K562 (cell line): ENCODE measurements around the gene MAP2. TPM values are rescaled to one million over a fixed set of nuclear protein-coding genes. Genes with fewer than 3 reads are reported as not detected.

Experiments used
- ATAC-seq: fragments of 200-7000 bp; cut with Tn5 transposase; 3 replicates; pipeline ENCODE4 v1.9.1; 2020; ENCODE audit warnings: moderate library complexity
- BruUV-seq: library from RNA; stranded (reverse); fragments of 400-500 nt; replicated peaks from 2 replicates; lab custom pipeline; 2021; lab: Mats Ljungman, UMichigan
- CTCF ChIA-PET: fragments of 300-600 bp; formaldehyde crosslinking; extraction: SDS; loops from one replicate; lab custom pipeline; 2021; ENCODE audit warnings: low intra/inter-chr PET ratio; lab: Yijun Ruan, JAX
- POLR2A ChIA-PET: fragments of 300-600, 350-650 bp; sonication (Branson Sonifier 250); formaldehyde crosslinking; extraction: SDS; loops from one replicate; lab custom pipeline; 2021; ENCODE audit warnings: antibody characterized with exemption, inconsistent platforms; lab: Yijun Ruan, JAX
- DNase-seq, 4 experiments: peaks; one replicate each; pipeline versions ENCODE4 v3.0.0 to v3.0.0-alpha.2; 2011 to 2018; ENCODE audit warnings: low spot score in 3 of 4, mixed read lengths in 3 of 4; ENCODE audit errors: extremely low read depth in 1 of 4
- FAIRE-seq: peaks from 2 replicates; lab custom pipeline; 2011; peaks lifted over from hg19 to GRCh38; lab: Jason Lieb, UNC
- H2AFZ ChIP-seq: 2 replicates; pipeline ENCODE4 v1.6.0; 2011; ENCODE audit warnings: low read depth, low read length, control low read depth, inconsistent platforms
- H3K27ac ChIP-seq: fragments of 200-600 bp; 3 replicates; pipeline ENCODE4 v1.8.0; 2011; ENCODE audit warnings: low read depth, mild to moderate bottlenecking, control low read depth, inconsistent platforms, low read length, moderate library complexity, mixed read lengths; ENCODE audit errors: extremely low read depth
- H3K27me3 ChIP-seq, 2 experiments: fragments of 300-600 bp in 1 of 2; 2 replicates in 1 of 2; 3 replicates in 1 of 2; pipeline versions ENCODE4 v1.6.0 to v1.8.0; 2011; ENCODE audit warnings: inconsistent platforms in 2 of 2, low read length in 2 of 2, mild to moderate bottlenecking in 1 of 2, mixed read lengths in 1 of 2, moderate library complexity in 1 of 2; ENCODE audit not compliant: control insufficient read depth in 2 of 2, insufficient read depth in 2 of 2
- H3K36me3 ChIP-seq: fragments of 300-600 bp; 3 replicates; pipeline ENCODE4 v1.8.0; 2011; ENCODE audit warnings: mild to moderate bottlenecking, low read length, inconsistent platforms; ENCODE audit not compliant: control insufficient read depth, insufficient read depth
- H3K4me1 ChIP-seq, 2 experiments: fragments of 200-600 bp in 1 of 2; replicated peaks in 1 of 2; 2 replicates in 1 of 2; 3 replicates in 1 of 2; pipeline versions ENCODE4 v1.5.1 to v1.8.0; 2011; ENCODE audit warnings: inconsistent platforms in 2 of 2, low read length in 2 of 2, mild to moderate bottlenecking in 1 of 2, mixed read lengths in 1 of 2, moderate library complexity in 1 of 2; ENCODE audit not compliant: control insufficient read depth in 2 of 2, insufficient read depth in 2 of 2
- H3K4me2 ChIP-seq: 2 replicates; pipeline ENCODE4 v1.6.1; 2011; ENCODE audit warnings: low read length, control low read depth, inconsistent platforms, mixed read lengths; ENCODE audit not compliant: insufficient read depth
- H3K4me3 ChIP-seq: fragments of 200-600 bp; sonication (generic), shearing (Covaris generic); 2 replicates; pipeline ENCODE4 v1.5.1; 2016; ENCODE audit warnings: control low read depth, inconsistent platforms
- H3K79me2 ChIP-seq: fragments of 200-600 bp; 3 replicates; pipeline ENCODE4 v1.8.0; 2011; ENCODE audit warnings: low read length, inconsistent platforms; ENCODE audit not compliant: control insufficient read depth, insufficient read depth
- H3K9ac ChIP-seq, 2 experiments: 2 replicates each; pipeline versions ENCODE4 v1.6.0 to v1.6.1; 2011; ENCODE audit warnings: low read depth in 2 of 2, low read length in 2 of 2, control low read depth in 1 of 2, inconsistent platforms in 1 of 2, mild to moderate bottlenecking in 1 of 2, mixed read lengths in 1 of 2; ENCODE audit not compliant: insufficient read depth in 1 of 2
- H3K9me1 ChIP-seq: one replicate; pipeline ENCODE4 v1.6.0; 2011; ENCODE audit warnings: inconsistent platforms, mild to moderate bottlenecking, low read length, moderate library complexity; ENCODE audit not compliant: control insufficient read depth, insufficient read depth
- H3K9me3 ChIP-seq: replicated peaks from 2 replicates; pipeline ENCODE4 v1.5.1; 2011; ENCODE audit warnings: low read depth, low read length, inconsistent platforms; ENCODE audit not compliant: control insufficient read depth, insufficient read depth
- H4K20me1 ChIP-seq: replicated peaks from 2 replicates; pipeline ENCODE4 v1.6.1; 2011; ENCODE audit warnings: low read length, inconsistent platforms, mixed read lengths; ENCODE audit not compliant: control insufficient read depth, insufficient read depth
- ARID3A ChIP-seq: IDR thresholded peaks from 2 replicates; pipeline ENCODE4 v1.6.1; 2012; ENCODE audit warnings: low read depth, low read length, improper control_type of control experiment, borderline replicate concordance
- E2F6 ChIP-seq, 2 experiments: IDR thresholded peaks; 2 replicates each; pipeline ENCODE4 v1.6.1; 2011; ENCODE audit warnings: borderline replicate concordance in 1 of 2, control low read depth in 1 of 2, low read depth in 1 of 2, low read length in 1 of 2, mild to moderate bottlenecking in 1 of 2, mixed read lengths in 1 of 2, moderate library complexity in 1 of 2; ENCODE audit not compliant: insufficient read depth in 1 of 2, insufficient read length in 1 of 2, poor library complexity in 1 of 2, severe bottlenecking in 1 of 2; ENCODE audit errors: extremely low read depth in 1 of 2
- ELF1 ChIP-seq: fragments of 200-800 bp; sonication (Bioruptor generic); IDR thresholded peaks from 2 replicates; pipeline ENCODE4 v1.6.1; 2016; ENCODE audit warnings: missing genetic modification characterization, missing compliant biosample characterization
- ESRRA ChIP-seq: fragments of 450-650 bp; IDR thresholded peaks from 2 replicates; pipeline ENCODE4 v1.6.1; 2014; ENCODE audit warnings: low read depth, mild to moderate bottlenecking, moderate library complexity, borderline replicate concordance
- ETS1 ChIP-seq: conservative IDR thresholded peaks from 2 replicates; pipeline ENCODE4 v1.6.1; 2011; ENCODE audit warnings: low read depth, mild to moderate bottlenecking, low read length; ENCODE audit not compliant: control insufficient read depth
- MNT ChIP-seq, 2 experiments: fragments of 450-650 bp; conservative IDR thresholded peaks; 2 replicates each; pipeline ENCODE4 v1.6.1; 2017; ENCODE audit warnings: mild to moderate bottlenecking in 2 of 2, moderate library complexity in 2 of 2
- MTA1 ChIP-seq: fragments of 450-650 bp; IDR thresholded peaks from 2 replicates; pipeline ENCODE4 v1.6.1; 2017; ENCODE audit warnings: borderline replicate concordance
- SUPT5H ChIP-seq: fragments of 450-650 bp; IDR thresholded peaks from 2 replicates; pipeline ENCODE4 v1.6.1; 2016
- TBL1XR1 ChIP-seq, 2 experiments: IDR thresholded peaks; 2 replicates each; pipeline ENCODE4 v1.6.1; 2012; ENCODE audit warnings: improper control_type of control experiment in 2 of 2, low read length in 2 of 2, mild to moderate bottlenecking in 1 of 2
- ZNF217 ChIP-seq: sonication (generic); formaldehyde crosslinking; IDR thresholded peaks from 2 replicates; pipeline ENCODE4 v1.8.0; 2022; ENCODE audit warnings: mild to moderate bottlenecking, missing genetic modification reagents
- ZNF518B ChIP-seq: fragments of 250-450 bp; sonication (Bioruptor Pico); IDR thresholded peaks from 2 replicates; pipeline ENCODE4 v1.5.0; 2021; ENCODE audit warnings: mild to moderate bottlenecking, moderate library complexity
- WGBS: fragments of 100-300 bp; shearing (Covaris generic); methylation state at CpG from one replicate; pipeline ENCODE4 v1.1.6; 2016; ENCODE audit warnings: low coverage, mixed read lengths; ENCODE audit not compliant: insufficient coverage; ENCODE audit errors: missing lambda C conversion rate; 5-methylcytosine and 5-hydroxymethylcytosine counted together
- in situ Hi-C: fragments of 300-500 bp; cut with MboI; formaldehyde crosslinking; loops from 4 replicates; pipeline ENCODE4 v1.15.0; 2018; ENCODE audit warnings: inconsistent platforms, mixed read lengths
- intact Hi-C: fragments of 100-400 bp; cut with micrococcal nuclease; formaldehyde crosslinking; loops from 2 replicates; pipeline ENCODE4 v1.14.2; 2022
- polyA plus RNA-seq, 8 experiments: library from polyadenylated mRNA; depleted of rRNA in 4 of 8; stranded (reverse) in 5 of 8; unstranded in 3 of 8; fragments of >200 nt; fragmentation: Nextera tagmentation in 2 of 8; fragmentation: Illumina TruSeq in 1 of 8; extraction: Ambion mirVana in 2 of 8; extraction: Trizol in 1 of 8; gene quantifications; 2 replicates each; pipeline versions ENCODE4 v1.2.1 to v1.2.3, GENCODE V29; 2011 to 2014; ENCODE audit warnings: inconsistent platforms in 1 of 8, missing spikeins in 1 of 8
- total RNA-seq, 7 experiments: library from RNA; depleted of rRNA in 6 of 7; stranded (reverse); fragments of >200 nt in 6 of 7; fragmentation: Illumina TruSeq in 2 of 7; extraction: Trizol in 2 of 7; gene quantifications; 2 replicates each; pipeline versions ENCODE4 v1.2.1 to v1.2.3, GENCODE V29; 2011 to 2021; ENCODE audit warnings: low replicate concordance in 1 of 7

MAP2 gene
- total and polyA plus RNA-seq, 9 of the 15 experiments (the other 6 are each of a cell fraction or from before 2014, with no cell fraction given): 0.13 TPM; not detected in 8

GRCh38 chr2:209633911-209634310 lies 210.1 kb downstream of the MAP2 start:
- in situ Hi-C loops (no loop called here), intact Hi-C loops (no loop called here)
- peaks cover 2% of the 10 kb centered on the region; the same call in 1 of the 2 replicates for H3K9me3 ChIP-seq
- H2AFZ ChIP-seq: no peak overlapping the region
- no TSS peak for BruUV-seq
- WGBS: 0% methylated on average over 2 of the region's 2 CpGs
- H3K79me2 ChIP-seq: no peaks in the 10 kb centered on the region
- H3K9ac ChIP-seq: no peak overlapping the region
- no peaks in the 10 kb centered on the region for H3K9me1 ChIP-seq
- no peak overlapping the region for H3K4me2 ChIP-seq
- H3K4me1 ChIP-seq: no peaks in the 10 kb centered on the region
- no peaks in the 10 kb centered on the region for H3K27me3 ChIP-seq
- ATAC-seq (no peak), FAIRE-seq (no peak), DNase-seq (no peak)
- CTCF ChIA-PET: no interaction called here
- H3K4me3 ChIP-seq: no peak overlapping the region
- no peaks in the 10 kb centered on the region for H4K20me1 ChIP-seq
- POLR2A ChIA-PET: no interaction called here
- no peaks in the 10 kb centered on the region for H3K36me3 ChIP-seq
- no peak overlapping the region for H3K27ac ChIP-seq
- TF ChIP-seq ELF1: no peak
- TF ChIP-seq ZNF518B: no peak
- TF ChIP-seq MNT (conservative IDR thresholded peaks at IDR 0.05): no peak
- TF ChIP-seq ETS1: no peak
- no peak for TF ChIP-seq ZNF217 (CRISPR knock-in tag)
- TF ChIP-seq E2F6 (IDR thresholded peaks at IDR 0.05; ENCODE audit: borderline replicate concordance in 1 of 2, extremely low read depth in 1 of 2, insufficient read depth in 1 of 2, insufficient read length in 1 of 2, low read depth in 1 of 2, low read length in 1 of 2, poor library complexity in 1 of 2, severe bottlenecking in 1 of 2): no peak
- no peak for TF ChIP-seq SUPT5H
- TF ChIP-seq MTA1: no peak
- no peak for TF ChIP-seq TBL1XR1 (IDR thresholded peaks at IDR 0.05; ENCODE audit: low read length in 2 of 2)
- no peak for TF ChIP-seq ESRRA
- no peak for TF ChIP-seq ARID3A
